H1 (cell line): Measurements from ENCODE around the gene TTLL1. TPM values are rescaled to one million over a fixed set of nuclear protein-coding genes. Genes with fewer than 3 reads are reported as not detected.
A peak's percentile ranks its signal among the peaks of the same experiment; 100 is the strongest.

Experiments used
- ASH2L ChIP-seq: fragments of 200-600, 300-600 bp; sonication (generic); IDR thresholded peaks from one replicate; pipeline ENCODE4 v1.7.1; 2017; ENCODE audit warnings: low read length
- BRCA1 ChIP-seq: IDR thresholded peaks from 2 replicates; pipeline ENCODE4 v1.6.1; 2012; ENCODE audit warnings: low read depth, low read length, improper control_type of control experiment
- CBX8 ChIP-seq: fragments of 300-800, 300-1000 bp; sonication (generic); IDR thresholded peaks from 2 replicates; pipeline ENCODE4 v1.7.1; 2016; ENCODE audit warnings: low read depth, low read length, borderline replicate concordance
- CEBPB ChIP-seq: IDR thresholded peaks from 2 replicates; pipeline ENCODE4 v1.6.1; 2012; ENCODE audit warnings: low read depth, low read length
- CHD2 ChIP-seq: IDR thresholded peaks from 2 replicates; pipeline ENCODE4 v1.6.1; 2012; ENCODE audit warnings: low read length, improper control_type of control experiment
- CREB1 ChIP-seq: IDR thresholded peaks from 2 replicates; pipeline ENCODE4 v1.6.1; 2012; ENCODE audit warnings: inconsistent platforms
- CTBP2 ChIP-seq: IDR thresholded peaks from 2 replicates; pipeline ENCODE4 v1.7.0; 2011; ENCODE audit warnings: borderline replicate concordance, mild to moderate bottlenecking, moderate library complexity, mixed read lengths, low read length; ENCODE audit not compliant: insufficient read depth, insufficient read length
- EP300 ChIP-seq, 2 experiments: IDR thresholded peaks; 1 replicate in 1 of 2; 2 replicates in 1 of 2; pipeline ENCODE4 v1.6.1; 2011 to 2012; ENCODE audit warnings: low read depth in 2 of 2, low read length in 2 of 2, mild to moderate bottlenecking in 2 of 2, borderline replicate concordance in 1 of 2, inconsistent platforms in 1 of 2, moderate library complexity in 1 of 2
- GABPA ChIP-seq: IDR thresholded peaks from 2 replicates; pipeline ENCODE4 v1.6.1; 2011; ENCODE audit warnings: mild to moderate bottlenecking, low read length, moderate library complexity, borderline replicate concordance; ENCODE audit not compliant: insufficient read depth
- HDAC2 ChIP-seq, 2 experiments: fragments of 300-600 bp in 1 of 2; sonication (generic) in 1 of 2; IDR thresholded peaks; 2 replicates each; pipeline ENCODE4 v1.6.1; 2011 to 2012; ENCODE audit warnings: low read depth in 2 of 2, low read length in 2 of 2, mild to moderate bottlenecking in 2 of 2, moderate library complexity in 2 of 2, borderline replicate concordance in 1 of 2, inconsistent platforms in 1 of 2
- KDM1A ChIP-seq: fragments of 200-600, 300-600 bp; sonication (generic); IDR thresholded peaks from 2 replicates; pipeline ENCODE4 v1.7.1; 2016; ENCODE audit warnings: mild to moderate bottlenecking, low read length, borderline replicate concordance
- KDM4A ChIP-seq: IDR thresholded peaks from one replicate; pipeline ENCODE4 v1.7.1; 2012; ENCODE audit warnings: low read depth, mild to moderate bottlenecking, moderate library complexity, low read length, inconsistent platforms; ENCODE audit not compliant: severe bottlenecking
- NRF1 ChIP-seq: IDR thresholded peaks from 2 replicates; pipeline ENCODE4 v1.6.1; 2011; ENCODE audit warnings: mild to moderate bottlenecking, low read depth, low read length, improper control_type of control experiment
- PHF8 ChIP-seq: fragments of 200-600 bp; sonication (generic); conservative IDR thresholded peaks from 2 replicates; pipeline ENCODE4 v1.7.1; 2012; ENCODE audit warnings: low read depth, mild to moderate bottlenecking, inconsistent platforms, low read length, moderate library complexity
- POLR2A ChIP-seq, 2 experiments: IDR thresholded peaks; 1 replicate in 1 of 2; 2 replicates in 1 of 2; pipeline ENCODE4 v1.6.1; 2011; ENCODE audit warnings: low read depth in 2 of 2, low read length in 2 of 2, mild to moderate bottlenecking in 2 of 2; ENCODE audit errors: control extremely low read depth in 1 of 2
- RBBP5 ChIP-seq: IDR thresholded peaks from 2 replicates; pipeline ENCODE4 v1.7.1; 2012; ENCODE audit warnings: low read depth, mild to moderate bottlenecking, inconsistent platforms, low read length, moderate library complexity, borderline replicate concordance
- SIX5 ChIP-seq: IDR thresholded peaks from 2 replicates; pipeline ENCODE4 v1.6.1; 2011; ENCODE audit warnings: mild to moderate bottlenecking, low read depth, low read length
- SP1 ChIP-seq: IDR thresholded peaks from 2 replicates; pipeline ENCODE4 v1.6.1; 2011; ENCODE audit warnings: low read depth, low read length
- SP2 ChIP-seq: IDR thresholded peaks from 2 replicates; pipeline ENCODE4 v1.6.1; 2012; ENCODE audit warnings: mild to moderate bottlenecking, low read length, inconsistent platforms
- SP4 ChIP-seq: IDR thresholded peaks from 2 replicates; pipeline ENCODE4 v1.6.1; 2012; ENCODE audit warnings: low read length, inconsistent platforms
- TEAD4 ChIP-seq: IDR thresholded peaks from 2 replicates; pipeline ENCODE4 v1.6.1; 2012; ENCODE audit warnings: low read depth, low read length, inconsistent platforms, mixed read lengths
- polyA plus RNA-seq, 7 experiments: library from polyadenylated mRNA; depleted of rRNA in 3 of 7; stranded (reverse) in 5 of 7; unstranded in 2 of 7; fragments of >200 nt in 5 of 7; fragments of 200-250 nt in 2 of 7; gene quantifications; 1 replicate in 5 of 7; 2 replicates in 1 of 7; 4 replicates in 1 of 7; pipeline versions ENCODE4 v1.2.1 to v1.2.3, GENCODE V29; 2011 to 2013; ENCODE audit warnings: missing spikeins in 2 of 7, mixed read lengths in 2 of 7
- total RNA-seq: library from RNA; stranded (reverse); fragmentation: NEBNext Ultra II Directional; extraction: Animal tissue kit (Norgen Biotek cat#: 25700); gene quantifications from 2 replicates; pipeline ENCODE4 v1.2.1, GENCODE V29; 2021
- TF ChIP-seq, protein P1 (sequence below): IDR thresholded peaks from 2 replicates; pipeline ENCODE4 v1.6.1; 2011; ENCODE audit warnings: low read length, improper control_type of control experiment
- TF ChIP-seq, protein P2 (sequence below): IDR thresholded peaks from 2 replicates; pipeline ENCODE4 v1.6.1; 2012; ENCODE audit warnings: inconsistent platforms

Gene TTLL1
- total and polyA plus RNA-seq, 2 of the 8 experiments (the other 6 are each of a cell fraction or from before 2014, with no cell fraction given): 5.0 to 13.8 TPM

DNA sequence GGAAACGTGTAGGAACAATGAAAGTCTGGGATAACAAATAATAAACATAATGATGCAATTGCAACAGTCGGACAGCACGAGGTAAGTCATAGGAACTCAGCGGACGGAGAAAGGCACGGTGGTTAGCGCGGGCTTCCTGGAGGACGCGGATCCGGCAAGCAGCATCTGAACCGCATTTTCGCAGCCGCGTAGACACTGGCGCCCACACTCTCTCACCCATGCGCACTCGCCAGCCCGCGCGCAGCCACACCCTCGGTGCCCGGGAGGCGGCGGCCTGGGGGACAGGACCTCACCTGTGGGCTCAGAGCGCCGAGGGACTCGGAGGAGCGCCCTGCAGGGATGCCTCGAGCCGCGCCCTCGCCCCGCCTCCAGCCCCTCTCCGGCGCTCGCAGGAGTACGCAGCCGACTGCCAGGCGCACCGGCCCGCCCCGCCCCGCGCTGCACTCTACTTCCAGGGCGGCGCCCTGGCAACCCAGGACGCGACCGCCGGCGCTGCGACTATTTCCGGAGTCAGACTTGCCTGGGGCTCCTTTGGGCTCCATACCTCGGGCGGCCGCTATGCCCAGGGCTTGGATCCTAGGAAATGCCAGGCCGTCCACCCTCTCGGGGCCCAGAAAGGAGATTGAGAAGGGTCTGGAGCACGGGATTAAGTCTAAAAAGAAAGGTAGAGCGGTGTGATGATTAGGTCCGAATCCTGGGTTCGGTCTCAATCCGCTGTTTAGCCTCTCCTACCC, at the start of gene TTLL1 (continued):
- TF ChIP-seq CBX8: no peak
- TF ChIP-seq HDAC2 (IDR thresholded peaks at IDR 0.05; ENCODE audit: borderline replicate concordance in 1 of 2, low read depth in 2 of 2, low read length in 2 of 2): peak in 1 of 2 experiments; percentile 51; a peak in 1 of 4 replicates
- peak; percentile 60; the same call in 1 of the 2 replicates for TF ChIP-seq CHD2
- peak; percentile 30; the same call in 1 of the 2 replicates for TF ChIP-seq NRF1
- peak; percentile 64 for TF ChIP-seq ASH2L
- TF ChIP-seq, protein P1, sequence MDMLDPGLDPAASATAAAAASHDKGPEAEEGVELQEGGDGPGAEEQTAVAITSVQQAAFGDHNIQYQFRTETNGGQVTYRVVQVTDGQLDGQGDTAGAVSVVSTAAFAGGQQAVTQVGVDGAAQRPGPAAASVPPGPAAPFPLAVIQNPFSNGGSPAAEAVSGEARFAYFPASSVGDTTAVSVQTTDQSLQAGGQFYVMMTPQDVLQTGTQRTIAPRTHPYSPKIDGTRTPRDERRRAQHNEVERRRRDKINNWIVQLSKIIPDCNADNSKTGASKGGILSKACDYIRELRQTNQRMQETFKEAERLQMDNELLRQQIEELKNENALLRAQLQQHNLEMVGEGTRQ: peak; percentile 77
- TF ChIP-seq KDM1A: 0 out of 2 replicates have a peak, but pooled peaks have one; percentile 10
- TF ChIP-seq GABPA: peak; percentile 92
- TF ChIP-seq CEBPB: peak; percentile 65
- TF ChIP-seq, protein P2, sequence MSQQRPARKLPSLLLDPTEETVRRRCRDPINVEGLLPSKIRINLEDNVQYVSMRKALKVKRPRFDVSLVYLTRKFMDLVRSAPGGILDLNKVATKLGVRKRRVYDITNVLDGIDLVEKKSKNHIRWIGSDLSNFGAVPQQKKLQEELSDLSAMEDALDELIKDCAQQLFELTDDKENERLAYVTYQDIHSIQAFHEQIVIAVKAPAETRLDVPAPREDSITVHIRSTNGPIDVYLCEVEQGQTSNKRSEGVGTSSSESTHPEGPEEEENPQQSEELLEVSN: peak; percentile 79; the same call in 1 of the 2 replicates
- no peak for TF ChIP-seq SP1
- TF ChIP-seq RBBP5: peak; percentile 73; the same call in 1 of the 2 replicates
- TF ChIP-seq PHF8: peak; percentile 73; the same call in 1 of the 2 replicates
- TF ChIP-seq CTBP2: no peak
- peak; percentile 38; the same call in 1 of the 2 replicates for TF ChIP-seq SP4
- no peak for TF ChIP-seq TEAD4
- TF ChIP-seq SIX5: no peak
- peak; percentile 63 for TF ChIP-seq CREB1
- peak in 1 of 2 experiments; percentile 41; a peak in 1 of 3 replicates for TF ChIP-seq EP300 (IDR thresholded peaks at IDR 0.05; ENCODE audit: borderline replicate concordance in 1 of 2, low read depth in 2 of 2, low read length in 2 of 2)
- TF ChIP-seq KDM4A: peak; percentile 93
- no peak for TF ChIP-seq SP2
- no peak for TF ChIP-seq BRCA1
- TF ChIP-seq POLR2A (IDR thresholded peaks at IDR 0.05; ENCODE audit: control extremely low read depth in 1 of 2, low read depth in 2 of 2, low read length in 2 of 2): peak in 1 of 2 experiments; percentile 62; a peak in 2 of 3 replicates
